ENCODE measurements around the gene TBL1X.

The TBL1X gene

GRCh38 chrX:9459186-9459748, 5.6 kb upstream of the TBL1X start:
- TF ChIP-seq CTCF (IDR thresholded peaks at IDR 0.05; ENCODE audit: low read depth, low read length), result no peak
- in situ Hi-C loops (cut with HindIII; ENCODE audit: low sequenced_read_pairs), result no loop called here
- H3K4me3 ChIP-seq (ENCODE audit: low read depth, low read length), result no peak overlapping the region
- DNase-seq (ENCODE audit: low read depth, low spot score), result no peak

- DNase-seq (ENCODE audit: low read depth, low spot score), result no peak
- in situ Hi-C loops (cut with HindIII; ENCODE audit: low sequenced_read_pairs), result no loop called here
- H3K4me3 ChIP-seq (ENCODE audit: low read depth, low read length), result no peak overlapping the region
- no peak for TF ChIP-seq CTCF (IDR thresholded peaks at IDR 0.05; ENCODE audit: low read depth, low read length)
These were observed 3.8 kb upstream of the TBL1X start for GRCh38 chrX:9461087-9461486.

GRCh38 chrX:9462456-9462855, 2.4 kb upstream of the TBL1X start:
- no peak overlapping the region for H3K4me3 ChIP-seq (ENCODE audit: low read depth, low read length)
- in situ Hi-C loops (cut with HindIII; ENCODE audit: low sequenced_read_pairs), result no loop called here
- DNase-seq (ENCODE audit: low read depth, low spot score), result no peak

GRCh38 chrX:9465380-9466123, 694 bp downstream of the TBL1X start:
- H3K4me3 ChIP-seq (ENCODE audit: low read depth, low read length), result peak overlapping the region; percentile 63
- no peak for DNase-seq (ENCODE audit: low read depth, low spot score)
- TF ChIP-seq CTCF (IDR thresholded peaks at IDR 0.05; ENCODE audit: low read depth, low read length), result no peak
- in situ Hi-C loops (cut with HindIII; ENCODE audit: low sequenced_read_pairs), result no loop called here

More at GRCh38 chrX:9462456-9462855, 2.4 kb upstream of the TBL1X start:
- TF ChIP-seq CTCF (IDR thresholded peaks at IDR 0.05; ENCODE audit: low read depth, low read length), result no peak

- DNase-seq (ENCODE audit: low read depth, low spot score), result no peak
- H3K4me3 ChIP-seq (ENCODE audit: low read depth, low read length), result peak overlapping the region; percentile 63
- TF ChIP-seq CTCF (IDR thresholded peaks at IDR 0.05; ENCODE audit: low read depth, low read length), result no peak
- in situ Hi-C loops (cut with HindIII; ENCODE audit: low sequenced_read_pairs), result no loop called here
These were observed 1.3 kb downstream of the TBL1X start for GRCh38 chrX:9466124-9466495.

GRCh38 chrX:9466736-9467135, 1.9 kb downstream of the TBL1X start:
- DNase-seq (ENCODE audit: low read depth, low spot score), result no peak
- in situ Hi-C loops (cut with HindIII; ENCODE audit: low sequenced_read_pairs), result no loop called here
- TF ChIP-seq CTCF (IDR thresholded peaks at IDR 0.05; ENCODE audit: low read depth, low read length), result no peak
- peak overlapping the region; percentile 63 for H3K4me3 ChIP-seq (ENCODE audit: low read depth, low read length)

Measured in astrocyte of the spinal cord (primary cell).